NCI-H510A treated with DMSO at 0.1 percent for 48 hours (cell line): ENCODE results near the gene MRPS5.
"Not testable (repeated sequence)": the region's sequence is repeated elsewhere in the genome, so short reads cannot be mapped to it uniquely, and the experiment has no call there.

Experiments
- DNase-seq: peaks from one replicate; lab custom pipeline; 2025; lab: John Stamatoyannopoulos, UW

Gene MRPS5

GRCh38 chr2:95047629-95048510, 73.7 kb downstream of the MRPS5 start:
- DNase-seq: peak; percentile 51

GRCh38 chr2:95046371-95047112, 75.1 kb downstream of the MRPS5 start:
- no peak for DNase-seq

- no peak for DNase-seq
These were observed 77.0 kb downstream of the MRPS5 start for GRCh38 chr2:95044601-95045000.

GRCh38 chr2:95043300-95044093, 78.1 kb downstream of the MRPS5 start:
- peak; percentile 3 for DNase-seq

GRCh38 chr2:95042472-95043271, 78.9 kb downstream of the MRPS5 start:
- DNase-seq: no peak

- no peak for DNase-seq
These were observed 79.7 kb downstream of the MRPS5 start for GRCh38 chr2:95041824-95042442.

- DNase-seq: no peak
These were observed 80.4 kb downstream of the MRPS5 start for GRCh38 chr2:95041060-95041823.

- DNase-seq: no peak
These were observed 81.2 kb downstream of the MRPS5 start for GRCh38 chr2:95040426-95040825.

- DNase-seq: no peak
These were observed 81.6 kb downstream of the MRPS5 start for GRCh38 chr2:95039978-95040377.

GRCh38 chr2:95039363-95039762, 82.2 kb downstream of the MRPS5 start:
- no peak for DNase-seq

- no peak for DNase-seq
These were observed 82.8 kb downstream of the MRPS5 start for GRCh38 chr2:95038635-95039298.

- DNase-seq: not testable (repeated sequence)
These were observed 83.6 kb downstream of the MRPS5 start for GRCh38 chr2:95037841-95038585.

GRCh38 chr2:95037384-95037839, 84.2 kb downstream of the MRPS5 start:
- DNase-seq: no peak

GRCh38 chr2:95036596-95037383, 84.8 kb downstream of the MRPS5 start:
- DNase-seq: no peak
